HG02943 (cell line): ENCODE results near the gene IFNA2.
"Not testable (repeated sequence)": the region's sequence is repeated elsewhere in the genome, so short reads cannot be mapped to it uniquely, and the experiment has no call there.

ENCODE experiments used
- ATAC-seq: cut with Tn5 transposase; IDR thresholded peaks from one replicate; pipeline ENCODE4 v1.9.1; 2021; ENCODE audit warnings: mild to moderate bottlenecking, low read depth, moderate library complexity; ENCODE audit not compliant: unreplicated experiment

IFNA2 gene

DNA sequence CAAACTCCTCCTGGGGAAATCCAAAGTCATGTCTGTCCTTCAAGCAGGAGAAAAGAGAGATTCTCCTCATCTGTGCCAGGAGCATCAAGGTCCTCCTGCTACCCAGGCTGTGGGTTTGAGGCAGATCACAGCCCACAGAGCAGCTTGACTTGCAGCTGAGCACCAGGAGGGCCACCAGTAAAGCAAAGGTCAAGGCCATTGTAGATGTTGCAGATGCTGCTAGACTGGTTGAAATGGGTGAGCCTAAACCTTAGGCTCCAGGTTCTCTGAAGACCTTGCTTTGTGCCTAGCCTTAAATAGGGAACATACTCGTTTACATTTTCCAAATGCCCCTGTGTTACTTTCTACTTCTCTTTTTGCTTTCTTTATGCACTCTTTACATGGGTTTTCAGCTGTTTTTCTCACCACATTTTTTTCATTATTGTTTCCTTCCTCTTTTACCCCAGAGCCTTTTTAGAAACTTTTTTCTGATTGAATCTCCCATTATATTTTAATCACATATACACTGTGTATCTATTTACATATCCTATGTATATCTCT is at the start of gene IFNA2:
TSS of gene IFNA2 (minus strand) at position 268 of the 540 bp plus-strand sequence. CDS start at position 199, 69 bp downstream.
- no peak for ATAC-seq

GRCh38 chr9:21435015-21435383 is 49.8 kb upstream of the IFNA2 start:
- ATAC-seq = not testable (repeated sequence)

GRCh38 chr9:21434202-21435014 is 49.2 kb upstream of the IFNA2 start:
- ATAC-seq = no peak

DNA sequence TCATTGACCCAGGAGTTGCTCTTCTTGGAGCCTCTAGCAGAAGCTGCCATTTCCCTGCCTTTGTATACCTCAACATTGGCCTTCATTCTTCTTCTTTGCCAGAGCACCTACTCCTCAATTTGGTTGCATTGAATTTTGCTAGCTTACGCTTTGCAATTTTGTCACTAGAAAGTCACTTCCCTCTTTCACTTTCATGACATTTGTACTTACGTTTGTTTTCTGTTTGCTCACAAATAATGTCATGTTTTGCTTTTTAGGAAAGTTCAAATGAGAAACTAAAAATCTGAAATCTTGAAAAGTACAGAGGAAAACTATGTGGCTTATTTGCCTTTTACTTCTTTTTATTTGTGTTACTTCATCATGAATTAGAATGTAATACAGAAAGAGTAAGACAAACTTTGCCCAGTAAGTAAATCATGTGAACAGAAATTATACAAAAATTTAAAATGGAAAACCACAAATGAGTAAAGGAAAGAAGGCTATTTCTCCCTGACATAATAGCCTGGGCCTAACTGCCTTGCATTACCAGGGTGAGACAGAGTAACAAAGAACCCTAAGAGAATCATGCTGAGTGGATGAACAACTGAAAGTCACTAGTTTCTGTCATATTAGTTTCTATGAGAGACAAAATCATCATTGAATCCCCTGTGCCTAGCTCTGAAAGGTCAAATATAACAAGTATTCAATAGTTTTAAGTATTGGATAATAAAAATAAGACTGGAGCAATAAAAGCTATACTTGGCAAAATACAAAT is 47.7 kb upstream of the IFNA2 start:
- peak; percentile 65 for ATAC-seq

DNA sequence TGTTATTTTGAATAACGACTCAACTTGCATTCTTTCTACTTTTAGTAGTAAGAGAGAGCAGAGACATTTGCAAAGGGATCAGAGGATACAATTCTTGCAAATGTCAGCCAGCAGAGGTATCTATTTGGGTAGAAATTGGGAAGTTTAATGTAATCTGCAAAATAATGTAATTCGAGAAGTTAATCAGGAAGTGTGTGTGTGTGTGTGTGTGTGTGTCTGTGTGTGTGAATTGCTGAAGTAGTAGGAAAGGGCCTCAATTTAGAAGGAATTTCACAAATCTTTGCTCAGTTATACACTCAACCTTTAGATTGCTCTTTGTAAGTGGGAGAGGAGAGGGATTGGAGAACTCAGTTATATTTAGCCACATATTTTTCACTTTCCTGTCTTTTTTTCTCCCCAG is 44.0 kb upstream of the IFNA2 start:
- no peak for ATAC-seq

DNA sequence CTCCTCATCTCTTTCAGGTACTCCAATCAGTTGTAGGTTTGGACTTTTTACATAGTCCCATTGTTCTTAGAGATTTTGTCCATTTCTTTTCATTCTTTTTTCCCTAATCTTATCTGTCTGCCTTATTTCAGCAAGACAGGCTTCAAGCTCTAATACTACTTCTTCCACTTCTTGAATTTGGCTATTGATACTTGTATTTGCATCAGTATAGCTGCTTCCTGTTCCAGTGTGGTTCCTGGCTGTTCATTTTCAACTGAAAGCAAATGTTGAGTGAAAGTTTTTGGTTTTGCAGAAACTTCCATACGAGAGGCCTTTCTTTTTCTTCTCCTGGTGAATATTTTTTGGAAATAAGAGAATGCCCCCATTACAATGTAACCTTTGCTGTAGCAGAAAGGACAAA is 43.0 kb upstream of the IFNA2 start:
- no peak for ATAC-seq

GRCh38 chr9:21415493-21416267 is 30.5 kb upstream of the IFNA2 start:
- no peak for ATAC-seq

DNA sequence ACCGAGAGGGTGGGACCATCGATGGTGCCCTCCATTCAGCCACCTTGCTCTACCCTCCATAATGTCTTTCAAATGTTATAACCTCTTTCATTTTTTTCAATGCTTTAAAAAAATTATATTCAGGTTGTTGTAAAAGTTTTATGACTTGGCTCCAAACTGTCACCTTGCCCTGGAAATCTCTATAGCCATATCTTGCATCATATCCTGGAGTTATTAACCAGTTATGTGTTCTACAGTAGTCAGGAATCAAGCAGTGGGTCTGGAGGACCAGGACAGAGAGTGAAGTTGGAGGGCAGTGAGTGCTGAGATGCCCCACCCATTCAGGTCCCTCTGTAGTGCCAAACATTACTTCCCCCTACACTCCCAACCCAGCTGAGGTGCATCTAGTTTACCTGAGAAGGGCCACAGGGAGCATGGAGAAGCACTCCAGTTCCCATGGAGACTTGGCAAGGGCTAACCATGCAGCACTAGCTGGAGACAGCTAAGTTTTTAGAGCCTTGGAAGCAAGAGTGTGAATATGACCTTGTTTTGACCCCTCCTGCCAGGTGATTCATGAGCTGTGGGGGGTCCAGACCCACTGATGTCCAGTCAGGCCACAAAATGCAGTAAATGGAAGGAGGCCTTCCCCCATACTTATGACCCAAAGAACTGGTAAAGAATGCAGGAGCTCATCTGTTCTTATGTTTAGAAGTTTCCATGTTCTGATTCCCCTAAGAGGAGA is 29.2 kb upstream of the IFNA2 start:
- no peak for ATAC-seq

GRCh38 chr9:21413624-21414023 is 28.4 kb upstream of the IFNA2 start:
- no peak for ATAC-seq

DNA sequence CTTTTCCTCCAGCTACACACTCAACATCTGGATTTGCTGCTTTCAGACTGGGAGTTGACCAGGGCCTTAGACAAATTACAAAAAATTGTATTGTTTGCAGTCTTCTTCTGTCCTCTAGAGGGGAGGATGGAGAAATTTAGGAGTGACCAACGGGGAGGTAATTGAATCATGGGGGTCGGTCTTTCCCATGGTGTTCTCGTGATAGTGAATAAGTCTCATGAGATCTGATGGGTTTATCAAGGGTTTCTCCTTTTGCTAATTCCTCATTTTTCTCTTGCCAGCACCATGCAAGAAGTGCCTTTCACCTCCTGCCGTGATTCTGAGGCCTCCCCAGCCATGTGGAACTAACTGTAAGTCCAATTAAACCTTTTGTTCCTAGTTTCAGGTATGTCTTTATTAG is 28.0 kb upstream of the IFNA2 start:
- ATAC-seq = no peak

DNA sequence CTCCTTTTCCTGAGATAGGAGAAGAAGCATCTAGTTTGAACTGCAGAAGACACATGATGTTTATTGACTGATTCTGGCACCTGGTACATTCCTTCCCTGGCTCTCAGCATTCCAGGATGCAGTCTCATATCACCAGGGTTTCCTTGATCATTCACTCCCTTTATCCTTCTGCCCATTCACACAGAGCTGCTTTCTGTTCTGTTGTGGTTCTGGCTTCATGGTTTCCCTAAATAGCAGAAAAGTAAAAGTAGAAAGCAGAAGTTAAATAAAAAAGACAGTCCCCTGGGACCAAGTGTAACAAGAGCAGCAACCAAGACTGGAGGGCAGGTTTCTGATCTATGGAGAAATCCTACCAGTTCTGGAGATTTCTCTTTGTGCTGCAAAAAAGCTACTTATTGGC is 26.9 kb upstream of the IFNA2 start:
- ATAC-seq = no peak

- ATAC-seq = no peak
Measured at GRCh38 chr9:21408817-21409216, 23.6 kb upstream of the IFNA2 start, which contains the start of gene IFNA8. TSS of gene IFNA8 (plus strand) at chr9:21409117. CDS start at chr9:21409177, 60 bp downstream.

DNA sequence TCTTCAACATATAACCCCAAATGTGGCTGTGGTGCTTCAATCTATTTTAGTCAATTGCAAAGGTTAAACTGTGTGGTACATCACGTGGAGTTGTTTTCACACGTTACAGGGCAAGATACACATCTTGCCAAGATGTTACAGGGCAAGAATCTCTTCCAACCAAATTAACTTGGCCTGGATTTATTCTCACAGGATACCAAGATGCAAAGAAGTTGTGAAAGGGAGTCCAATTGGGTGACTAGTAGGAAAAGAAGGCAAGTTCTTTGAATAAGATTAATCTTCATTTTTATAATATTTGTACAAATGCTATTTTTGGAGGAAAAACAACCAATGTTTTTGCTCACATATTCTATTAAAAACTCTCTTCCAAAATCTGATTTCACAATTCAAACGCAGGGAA is 18.9 kb upstream of the IFNA2 start:
- no peak for ATAC-seq

GRCh38 chr9:21402386-21403251 is 17.4 kb upstream of the IFNA2 start:
- ATAC-seq = no peak

DNA sequence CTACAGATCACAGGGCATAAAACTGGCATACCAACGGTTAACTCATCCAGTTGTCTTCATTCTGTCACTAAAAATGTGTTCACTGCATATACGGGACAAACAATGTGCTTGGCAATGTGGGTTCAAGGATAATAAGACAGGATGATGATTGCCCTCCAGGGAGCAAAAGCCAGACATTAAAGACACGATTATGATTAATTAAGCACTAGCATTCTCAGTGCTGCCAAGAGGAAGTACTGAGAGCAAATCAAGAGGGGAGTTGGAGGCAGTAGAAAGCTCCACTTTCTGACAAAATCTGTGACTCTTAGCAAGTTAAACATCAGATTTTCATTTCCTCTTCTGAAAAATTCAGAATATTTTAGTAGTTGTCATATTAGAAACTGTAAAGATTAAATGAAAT is 14.8 kb upstream of the IFNA2 start:
- no peak for ATAC-seq

- ATAC-seq = no peak
Measured at GRCh38 chr9:21398955-21399489, 13.8 kb upstream of the IFNA2 start.

DNA sequence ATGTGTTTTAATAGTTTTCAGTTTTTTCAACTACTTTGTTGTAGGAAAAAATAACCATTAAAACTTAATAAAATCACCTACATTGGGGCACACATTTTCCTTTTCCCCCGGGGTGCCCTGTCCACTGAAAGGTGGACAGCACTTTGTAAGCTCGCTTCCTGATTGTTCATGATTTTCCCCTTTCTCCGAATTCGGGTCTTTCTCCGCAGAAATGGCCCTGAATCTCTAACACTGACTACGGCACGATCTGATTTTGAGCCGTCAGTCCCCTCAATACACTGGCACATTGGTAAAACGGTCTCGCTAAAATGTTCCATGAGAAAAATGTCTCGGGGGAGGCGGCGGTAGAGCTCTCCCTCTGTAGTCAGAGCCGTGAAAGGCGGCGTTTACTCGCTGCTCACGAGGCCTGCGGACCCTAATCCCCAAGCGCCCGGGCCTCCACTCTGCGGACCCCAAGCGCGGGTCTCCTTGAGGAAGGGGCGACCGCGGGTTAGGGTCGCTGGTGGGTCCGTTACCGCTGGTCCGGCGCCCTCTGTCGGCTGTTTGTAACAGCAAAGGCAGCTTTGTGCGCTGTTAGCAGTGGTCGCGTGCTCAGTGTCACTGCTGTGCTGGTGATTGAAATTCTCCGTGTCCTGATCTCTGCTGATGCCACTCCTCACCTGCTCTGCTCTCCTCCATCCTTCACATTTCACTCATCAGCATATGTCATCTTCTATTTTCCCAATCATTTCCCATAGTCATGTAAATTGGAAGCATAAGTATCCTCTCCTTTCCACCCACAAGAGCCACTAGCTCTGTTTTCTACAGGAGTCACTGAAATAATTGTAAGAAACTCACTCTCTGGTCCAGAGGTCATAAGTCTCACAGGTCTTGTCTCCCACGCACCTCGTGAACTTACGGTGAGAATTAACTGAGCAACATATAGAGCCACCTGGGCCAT is 10.8 kb upstream of the IFNA2 start:
- peak; percentile 69 for ATAC-seq

DNA sequence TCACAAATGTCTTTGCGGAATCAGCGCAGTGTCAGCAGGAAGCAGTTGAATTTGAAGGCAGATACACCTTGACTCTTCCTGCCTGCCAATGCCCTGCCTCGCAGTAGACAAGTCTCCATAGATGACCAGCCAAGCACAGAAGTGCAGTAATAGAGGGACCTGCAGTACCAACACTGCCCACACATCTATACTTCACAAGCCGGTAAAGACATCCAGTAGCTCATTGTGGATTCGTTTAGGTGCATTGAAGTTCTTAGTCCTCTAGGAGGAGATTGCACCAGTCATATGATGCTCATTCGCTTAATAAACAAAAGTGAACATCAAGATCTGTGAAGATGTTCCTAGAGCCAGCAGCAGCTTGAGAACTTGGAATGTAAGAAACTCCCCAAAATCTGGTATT is 7.1 kb upstream of the IFNA2 start:
- ATAC-seq = peak; percentile 69
